GM19035 (cell line): Measurements from ENCODE around the gene FKBP11.

Source experiments
- ATAC-seq: cut with Tn5 transposase; IDR thresholded peaks from one replicate; pipeline ENCODE4 v1.9.1; 2021; ENCODE audit not compliant: unreplicated experiment

The FKBP11 gene

GRCh38 chr12:48956279-48957140, 31.2 kb upstream of the FKBP11 start:
- no peak for ATAC-seq

DNA sequence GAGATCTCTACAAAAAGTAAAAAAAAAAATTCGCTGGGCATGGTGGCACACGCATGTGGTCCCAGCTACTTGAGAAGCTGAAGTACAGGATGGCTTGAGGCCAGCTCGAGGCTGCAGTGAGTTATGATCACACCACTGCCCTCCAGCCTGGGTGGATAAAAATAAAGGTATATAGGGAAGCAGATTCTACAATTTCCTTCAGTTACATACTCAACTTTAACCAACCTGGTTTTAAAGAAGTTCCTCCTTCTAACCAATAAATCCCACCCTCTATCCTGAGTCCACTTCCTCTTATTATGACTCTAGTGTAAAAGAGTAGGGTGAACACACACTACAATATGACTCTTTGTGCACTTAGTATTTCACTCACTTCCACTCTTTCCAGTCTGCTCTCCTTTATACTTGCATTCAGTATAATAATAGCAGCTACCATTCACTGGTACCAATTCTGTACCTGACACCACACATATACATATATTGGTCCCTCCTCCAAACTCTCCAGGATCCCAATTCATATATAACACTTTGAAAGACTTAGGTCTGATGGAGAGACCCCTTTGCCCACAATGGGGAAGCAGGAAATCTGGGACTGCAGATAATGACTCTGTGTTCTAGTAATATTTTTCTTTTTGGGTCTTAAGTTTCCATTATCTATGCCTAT, 29.7 kb upstream of the FKBP11 start:
- no peak for ATAC-seq

- no peak for ATAC-seq
Measured at GRCh38 chr12:48954061-48954460, 28.8 kb upstream of the FKBP11 start.

DNA sequence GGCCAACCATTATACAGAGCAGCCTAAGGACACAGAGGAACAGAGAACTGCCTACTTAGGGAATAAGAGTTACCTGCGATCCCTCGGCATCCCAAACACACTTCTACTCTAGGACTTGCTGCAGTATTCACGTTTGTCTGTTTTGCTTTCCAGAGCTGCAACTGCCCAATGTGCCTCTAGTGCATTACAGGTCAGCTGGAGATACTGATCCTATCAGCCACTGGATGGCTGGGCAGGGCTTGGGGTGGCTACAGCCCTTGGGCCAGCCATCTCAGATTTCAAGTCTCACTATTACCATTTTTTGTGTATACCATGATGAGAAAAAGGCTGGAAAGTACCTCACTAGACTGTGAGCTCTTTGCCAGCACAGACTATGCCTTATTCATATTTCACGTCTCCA, 27.4 kb upstream of the FKBP11 start:
- no peak for ATAC-seq

GRCh38 chr12:48947727-48948126, 22.4 kb upstream of the FKBP11 start:
- no peak for ATAC-seq

DNA sequence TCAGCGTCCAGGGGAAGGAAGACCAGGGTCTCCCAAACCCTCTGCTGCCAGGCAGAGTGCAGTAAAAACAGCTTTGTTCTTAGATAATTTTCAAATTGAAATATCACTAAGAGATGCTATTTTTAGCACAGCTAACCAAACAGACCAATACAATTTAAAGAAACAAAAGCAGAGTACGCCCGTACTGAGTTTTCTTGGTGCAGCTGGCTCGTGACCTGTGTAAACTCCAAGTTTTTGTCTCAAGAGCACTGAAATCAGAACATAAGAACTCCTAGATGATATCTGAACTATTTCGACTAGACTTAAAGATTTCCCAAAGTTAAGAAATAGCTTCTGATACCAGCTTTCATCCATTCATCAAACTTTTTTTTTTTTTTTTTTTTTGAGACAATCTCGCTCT, 21.7 kb upstream of the FKBP11 start:
- no peak for ATAC-seq

GRCh38 chr12:48946205-48946604, 20.9 kb upstream of the FKBP11 start:
- no peak for ATAC-seq

DNA sequence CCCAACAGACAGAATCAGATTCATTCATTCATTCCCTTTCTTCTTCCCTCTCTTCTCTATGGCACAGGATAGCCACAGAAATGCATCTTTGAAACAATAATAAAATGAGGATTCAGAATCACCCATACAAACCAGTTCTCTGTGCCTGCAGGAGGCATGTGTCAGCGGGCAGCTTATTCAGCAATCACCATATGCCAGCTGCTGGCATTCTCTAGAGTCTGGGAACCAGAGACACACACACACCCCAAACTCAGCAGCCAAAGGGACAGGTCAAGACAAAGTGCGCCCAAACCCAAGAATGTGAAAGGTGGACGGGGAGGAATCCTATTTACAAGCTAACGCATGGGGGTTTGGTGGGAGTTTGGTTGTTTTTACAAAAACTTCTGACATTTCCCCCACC, 17.9 kb upstream of the FKBP11 start:
- ATAC-seq = no peak

DNA sequence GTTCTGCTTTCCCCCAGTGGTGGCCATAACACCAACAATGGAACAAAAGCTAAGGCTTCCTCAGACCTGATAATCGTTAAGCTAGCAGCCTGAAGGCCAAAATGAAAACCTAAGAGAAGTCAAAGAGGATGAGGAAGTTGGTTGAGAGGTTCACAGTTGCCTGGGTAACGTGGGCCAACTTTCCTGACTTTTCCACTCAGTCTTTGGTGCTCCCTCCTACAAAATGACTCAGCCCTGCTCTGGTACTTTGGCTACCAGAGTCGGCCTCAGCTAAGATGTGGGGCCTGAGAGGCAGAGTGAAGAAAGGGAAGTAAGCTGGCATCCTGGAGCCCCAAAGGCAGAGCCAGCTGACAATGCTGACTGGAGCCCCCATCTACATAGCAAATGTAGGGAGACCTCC, 14.9 kb upstream of the FKBP11 start:
- no peak for ATAC-seq

- no peak for ATAC-seq
Measured at GRCh38 chr12:48938805-48939204, 13.5 kb upstream of the FKBP11 start.

DNA sequence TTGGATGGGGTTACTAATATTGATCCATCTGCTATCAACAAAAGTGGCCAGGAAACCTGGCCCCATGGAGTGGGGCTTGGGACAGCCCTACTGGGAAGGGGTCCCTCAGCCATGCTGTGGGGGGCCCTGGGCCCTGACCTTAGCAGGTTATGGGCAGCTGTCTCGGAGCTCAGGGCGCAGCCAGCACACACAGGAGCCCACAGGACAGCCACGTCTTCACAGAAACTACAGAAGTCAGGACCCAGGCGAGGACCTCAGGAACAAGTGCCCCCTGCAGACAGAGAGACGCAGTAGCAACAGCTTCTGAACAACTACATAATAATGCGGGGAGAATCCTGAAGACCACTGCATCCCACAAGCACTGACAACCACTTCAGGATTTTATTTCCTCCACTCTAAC, 11.9 kb upstream of the FKBP11 start:
- ATAC-seq = no peak

- ATAC-seq = no peak
Measured at GRCh38 chr12:48936379-48936979, 11.2 kb upstream of the FKBP11 start.

DNA sequence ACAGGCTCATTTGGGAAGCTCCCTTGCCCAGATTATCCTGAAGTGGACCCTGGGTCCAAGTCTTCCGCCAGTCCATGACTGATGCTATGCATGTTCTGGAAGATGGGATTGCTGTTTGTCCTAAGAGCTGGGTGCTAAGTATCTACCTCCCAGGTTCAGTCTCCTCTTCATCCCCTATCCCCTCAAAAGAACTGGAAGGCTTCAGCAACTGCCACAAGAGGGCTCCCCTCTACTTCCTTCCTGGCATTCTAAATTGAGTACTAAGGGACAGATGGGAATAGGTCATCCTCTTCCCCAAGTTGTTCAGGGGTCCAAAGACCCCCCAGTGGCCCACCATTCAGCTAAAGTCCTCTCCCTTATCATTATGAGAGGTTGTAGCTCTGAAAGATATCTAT, 9.0 kb upstream of the FKBP11 start:
- ATAC-seq = no peak

- ATAC-seq = no peak
Measured at GRCh38 chr12:48933664-48934311, 8.5 kb upstream of the FKBP11 start.

DNA sequence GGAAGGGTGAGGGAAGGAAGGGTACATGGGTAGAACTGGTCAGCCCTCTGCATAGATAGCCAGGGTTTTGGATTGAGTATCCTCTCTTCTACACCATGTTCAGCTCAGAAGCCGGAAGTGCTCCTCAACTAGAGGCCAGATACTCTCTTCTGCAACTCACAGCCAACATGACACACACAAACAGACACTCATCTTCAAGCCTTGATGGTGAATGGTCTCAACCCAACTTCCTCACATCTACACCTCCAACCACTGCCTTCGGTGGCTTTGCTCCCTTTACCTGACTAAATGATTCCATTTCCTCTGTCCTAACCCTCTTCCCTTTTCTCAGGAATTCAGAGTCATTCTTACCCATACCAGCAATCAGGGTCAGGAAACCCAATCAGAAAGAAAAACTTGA, 7.6 kb upstream of the FKBP11 start:
- ATAC-seq = no peak

- no peak for ATAC-seq
Measured at GRCh38 chr12:48930475-48930874, 5.2 kb upstream of the FKBP11 start.

- no peak for ATAC-seq
Measured at GRCh38 chr12:48929551-48929950, 4.3 kb upstream of the FKBP11 start.

- ATAC-seq = no peak
Measured at GRCh38 chr12:48927261-48927660, 2.0 kb upstream of the FKBP11 start.

- ATAC-seq = peak; percentile 76
Measured at GRCh38 chr12:48924617-48925303, 532 bp downstream of the FKBP11 start.

GRCh38 chr12:48923117-48923516, 2.2 kb downstream of the FKBP11 start:
- no peak for ATAC-seq
